Esophagus muscularis mucosa (tissue), 3 donors: ENCODE data around the gene UBE2U.

ENCODE experiments used
- CTCF ChIP-seq, 3 experiments: fragments of 200-600 bp in 2 of 3; fragments of 450-650 bp in 1 of 3; sonication (generic) in 2 of 3; IDR thresholded peaks; one replicate each; pipeline ENCODE4 v1.5.1; 2017 to 2019; ENCODE audit warnings: antibody characterized with exemption in 3 of 3, mild to moderate bottlenecking in 2 of 3, moderate library complexity in 1 of 3
- POLR2AphosphoS5 ChIP-seq, 2 donors: sonication (generic); formaldehyde crosslinking; IDR thresholded peaks; one replicate each; pipeline ENCODE4 v1.6.1; 2017; ENCODE audit warnings: antibody characterized with exemption in 2 of 2

- TF ChIP-seq CTCF (IDR thresholded peaks at IDR 0.05) (no peak), POLR2AphosphoS5 (IDR thresholded peaks at IDR 0.05) (no peak)
Observed at GRCh38 chr1:64187646-64188045, 15.8 kb upstream of the UBE2U start.
